Choroid plexus epithelial cell (primary cell): ENCODE measurements around the gene VPS41.

ENCODE experiments used
- DNase-seq: peaks from one replicate; pipeline ENCODE4 v3.0.0-alpha.2; 2010; ENCODE audit warnings: low read depth
- H3K4me3 ChIP-seq: 2 replicates; pipeline ENCODE4 v1.5.1; 2011; ENCODE audit warnings: low read depth, mild to moderate bottlenecking, control low read depth, low read length, moderate library complexity
- TF ChIP-seq, protein P1 (sequence below): conservative IDR thresholded peaks from 2 replicates; pipeline ENCODE4 v1.5.1; 2011; ENCODE audit warnings: low read depth, mild to moderate bottlenecking, control low read depth, inconsistent platforms, low read length, moderate library complexity

The VPS41 gene

DNA sequence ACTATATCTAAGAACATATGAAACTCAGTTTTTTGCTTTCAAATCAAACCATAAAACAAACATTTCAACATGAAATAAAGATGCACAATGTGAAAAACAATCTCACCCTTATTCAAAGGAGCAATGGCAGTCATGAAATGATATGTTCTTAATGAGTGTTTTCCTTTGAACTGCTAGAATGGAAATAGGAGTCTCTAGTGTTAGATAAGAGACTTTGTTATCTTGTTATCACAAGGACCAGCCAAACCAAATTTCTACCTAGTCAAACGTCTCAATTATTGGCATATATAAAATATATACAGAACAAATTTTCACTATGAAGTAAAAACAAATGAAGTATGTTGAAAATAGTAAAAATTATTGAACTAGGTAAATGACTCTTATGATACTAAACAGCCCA is 1.2 kb downstream of the VPS41 start:
- TF ChIP-seq, protein P1, sequence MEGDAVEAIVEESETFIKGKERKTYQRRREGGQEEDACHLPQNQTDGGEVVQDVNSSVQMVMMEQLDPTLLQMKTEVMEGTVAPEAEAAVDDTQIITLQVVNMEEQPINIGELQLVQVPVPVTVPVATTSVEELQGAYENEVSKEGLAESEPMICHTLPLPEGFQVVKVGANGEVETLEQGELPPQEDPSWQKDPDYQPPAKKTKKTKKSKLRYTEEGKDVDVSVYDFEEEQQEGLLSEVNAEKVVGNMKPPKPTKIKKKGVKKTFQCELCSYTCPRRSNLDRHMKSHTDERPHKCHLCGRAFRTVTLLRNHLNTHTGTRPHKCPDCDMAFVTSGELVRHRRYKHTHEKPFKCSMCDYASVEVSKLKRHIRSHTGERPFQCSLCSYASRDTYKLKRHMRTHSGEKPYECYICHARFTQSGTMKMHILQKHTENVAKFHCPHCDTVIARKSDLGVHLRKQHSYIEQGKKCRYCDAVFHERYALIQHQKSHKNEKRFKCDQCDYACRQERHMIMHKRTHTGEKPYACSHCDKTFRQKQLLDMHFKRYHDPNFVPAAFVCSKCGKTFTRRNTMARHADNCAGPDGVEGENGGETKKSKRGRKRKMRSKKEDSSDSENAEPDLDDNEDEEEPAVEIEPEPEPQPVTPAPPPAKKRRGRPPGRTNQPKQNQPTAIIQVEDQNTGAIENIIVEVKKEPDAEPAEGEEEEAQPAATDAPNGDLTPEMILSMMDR = no peak
- DNase-seq = no peak
- no peak overlapping the region for H3K4me3 ChIP-seq

DNA sequence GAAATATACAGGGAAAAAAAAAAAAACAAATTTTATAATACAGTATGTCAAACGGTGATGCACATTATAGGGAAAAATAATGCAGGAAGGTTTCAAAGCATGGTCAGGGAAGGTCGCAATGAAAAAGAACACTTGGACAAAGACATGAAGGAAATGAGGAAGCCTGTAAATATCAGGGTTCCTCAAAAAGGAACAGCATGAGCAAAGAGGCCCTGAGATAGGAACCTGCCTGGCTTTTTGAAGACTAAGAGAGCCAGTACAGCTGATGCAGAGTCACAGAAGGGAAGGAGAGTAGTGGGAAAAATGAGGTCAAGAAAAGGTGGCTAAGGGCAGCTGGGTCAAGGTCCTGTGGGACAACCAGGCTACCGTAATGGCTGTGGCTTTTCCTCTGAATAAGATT is 1.9 kb downstream of the VPS41 start:
- DNase-seq = no peak
- TF ChIP-seq, protein P1 = no peak
- H3K4me3 ChIP-seq = no peak overlapping the region

DNA sequence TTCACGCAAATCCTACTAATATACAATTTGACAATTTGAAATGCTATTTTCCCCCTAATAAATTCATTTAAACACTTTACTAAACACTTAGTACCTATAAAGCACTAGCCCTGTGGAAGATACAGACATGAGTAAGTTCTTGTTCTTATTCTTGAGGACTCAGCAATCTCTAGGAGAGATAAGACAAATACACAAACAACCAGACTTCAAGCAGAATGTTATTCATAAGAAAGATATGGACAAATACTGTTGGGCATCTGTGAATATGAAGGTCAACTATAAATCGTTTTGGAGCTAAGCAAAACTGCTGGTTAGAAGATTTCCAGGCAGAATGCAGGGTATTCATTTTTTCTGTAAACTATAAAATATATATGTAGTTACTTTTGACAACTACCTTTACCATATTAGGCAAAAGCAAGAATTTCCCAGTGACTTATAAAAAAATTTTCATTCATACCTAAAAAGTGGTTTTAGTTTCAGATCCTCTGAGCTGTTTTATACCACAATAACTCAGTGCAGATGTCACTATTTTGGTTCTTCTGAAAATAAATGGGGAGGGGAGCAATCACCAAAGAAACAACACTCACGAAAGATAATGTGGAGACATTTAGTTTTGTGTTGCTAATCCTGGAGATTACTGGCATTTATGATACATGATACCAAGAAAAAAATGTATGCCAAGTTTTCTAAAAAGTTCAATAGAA is 3.8 kb downstream of the VPS41 start:
- TF ChIP-seq, protein P1 = no peak
- peak; percentile 53 for DNase-seq
- H3K4me3 ChIP-seq = no peak overlapping the region

DNA sequence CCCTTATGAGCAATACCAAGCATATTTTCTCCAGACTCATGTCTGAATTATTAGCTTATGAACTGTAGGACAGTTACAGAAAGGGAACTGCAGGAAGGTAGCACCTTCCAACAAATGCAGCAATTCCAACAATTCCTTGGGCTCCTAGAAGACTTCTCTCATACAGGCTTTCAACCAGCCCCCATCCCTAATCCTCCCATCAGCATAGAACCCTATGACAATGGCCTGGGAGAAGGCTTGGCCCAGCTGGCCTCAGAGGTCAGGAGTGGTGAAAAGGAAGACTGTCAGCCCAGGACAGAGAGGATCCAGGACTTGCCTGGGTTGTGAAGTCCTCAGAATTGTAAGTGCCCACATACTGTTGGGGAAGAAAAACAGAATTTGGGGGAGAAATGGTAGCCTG is 5.9 kb downstream of the VPS41 start:
- TF ChIP-seq, protein P1 = no peak
- H3K4me3 ChIP-seq = no peak overlapping the region
- DNase-seq = no peak

DNA sequence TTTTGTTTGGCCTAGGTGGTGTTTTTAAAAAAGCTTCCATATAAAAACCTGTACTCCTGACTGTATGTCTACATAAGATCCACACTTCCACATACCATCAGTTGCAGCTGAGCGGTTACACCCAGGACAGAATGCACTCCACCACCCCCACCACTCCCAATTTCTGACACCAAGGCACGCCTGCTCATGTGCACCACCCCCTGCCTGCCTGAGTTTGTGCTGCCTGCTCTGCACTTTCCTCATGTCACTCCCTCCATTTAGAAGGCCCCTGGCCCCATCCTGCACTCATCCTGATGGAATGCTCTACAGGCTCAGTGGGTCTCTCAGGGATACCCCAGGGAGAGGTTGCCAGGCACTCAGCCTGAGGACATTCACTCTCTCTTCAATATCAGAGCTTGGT is 6.5 kb downstream of the VPS41 start:
- no peak for DNase-seq
- TF ChIP-seq, protein P1 = no peak
- no peak overlapping the region for H3K4me3 ChIP-seq

DNA sequence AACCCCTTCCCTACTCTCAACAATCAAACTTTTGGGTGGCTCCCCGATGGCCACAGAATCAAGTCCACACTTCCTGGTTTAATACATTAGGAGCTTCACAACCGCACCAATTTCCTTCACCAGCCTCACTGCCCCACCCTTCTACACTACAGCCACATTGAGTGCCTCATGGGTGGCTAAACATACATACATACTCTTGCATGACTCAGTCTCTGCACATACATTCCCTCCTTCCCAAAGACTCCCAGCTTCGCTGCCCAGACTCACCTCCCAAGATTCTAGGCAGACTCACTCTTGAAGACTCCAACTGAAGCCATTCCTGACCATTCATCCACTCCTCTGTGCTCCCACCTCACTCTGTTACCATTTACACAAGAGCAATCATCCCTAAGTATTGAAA is 15.9 kb downstream of the VPS41 start:
- no peak overlapping the region for H3K4me3 ChIP-seq
- TF ChIP-seq, protein P1 = no peak
- no peak for DNase-seq

DNA sequence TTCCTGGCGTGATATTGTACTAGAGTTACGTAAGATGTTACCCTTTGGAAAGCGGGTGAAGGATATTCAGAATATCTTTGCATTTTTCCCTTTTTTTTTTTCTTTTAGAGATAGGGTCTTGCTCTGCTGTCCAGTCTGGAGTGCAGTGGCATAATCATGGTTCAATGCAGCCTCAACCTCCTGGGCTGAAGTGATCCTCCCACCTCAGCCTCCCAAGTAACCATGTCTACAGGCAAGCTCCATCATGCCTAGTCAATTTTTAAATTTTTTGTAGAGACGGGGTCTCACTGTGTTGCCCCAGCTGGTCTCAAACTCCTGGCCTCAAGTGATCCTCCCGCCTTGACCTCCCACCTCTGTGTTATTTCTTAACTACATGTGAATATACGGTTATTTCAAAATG is 18.4 kb downstream of the VPS41 start:
- no peak overlapping the region for H3K4me3 ChIP-seq
- no peak for DNase-seq
- TF ChIP-seq, protein P1 = no peak
